Non-pigmented ciliary epithelial cell (primary cell): Measurements from ENCODE around the gene XXYLT1.
"Not testable (repeated sequence)": the region's sequence is repeated elsewhere in the genome, so short reads cannot be mapped to it uniquely, and the experiment has no call there.

Source experiments
- DNase-seq: peaks from one replicate; pipeline ENCODE4 v3.0.0-alpha.2; 2010; ENCODE audit warnings: low read depth

The XXYLT1 gene

DNA sequence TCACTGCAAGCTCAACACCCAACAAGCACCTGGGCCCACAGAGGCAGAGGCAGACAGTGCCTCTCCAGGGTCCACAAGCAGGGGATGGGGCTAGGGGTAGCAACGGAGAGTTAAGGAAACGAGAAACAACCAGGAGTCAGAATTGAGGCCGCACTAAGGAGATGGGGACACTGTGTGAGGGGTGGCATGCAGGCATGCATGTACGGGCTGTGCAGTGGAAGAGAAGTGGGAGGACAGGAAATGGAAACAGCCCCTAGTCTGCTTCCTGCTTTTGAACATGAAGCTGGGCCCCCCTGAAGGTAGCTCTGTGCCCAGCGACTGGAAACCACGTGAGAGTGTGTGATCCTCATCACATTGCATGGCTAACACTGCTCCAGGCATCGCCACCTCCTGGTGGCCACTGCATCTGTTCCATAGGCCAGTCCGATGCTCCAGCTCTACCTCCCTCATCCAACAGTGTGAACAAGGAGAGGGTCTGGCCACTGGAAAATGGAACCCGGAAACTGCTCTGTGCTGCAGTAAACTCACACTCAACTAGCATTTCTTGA is 44.0 kb downstream of the XXYLT1 start:
- DNase-seq, result no peak

DNA sequence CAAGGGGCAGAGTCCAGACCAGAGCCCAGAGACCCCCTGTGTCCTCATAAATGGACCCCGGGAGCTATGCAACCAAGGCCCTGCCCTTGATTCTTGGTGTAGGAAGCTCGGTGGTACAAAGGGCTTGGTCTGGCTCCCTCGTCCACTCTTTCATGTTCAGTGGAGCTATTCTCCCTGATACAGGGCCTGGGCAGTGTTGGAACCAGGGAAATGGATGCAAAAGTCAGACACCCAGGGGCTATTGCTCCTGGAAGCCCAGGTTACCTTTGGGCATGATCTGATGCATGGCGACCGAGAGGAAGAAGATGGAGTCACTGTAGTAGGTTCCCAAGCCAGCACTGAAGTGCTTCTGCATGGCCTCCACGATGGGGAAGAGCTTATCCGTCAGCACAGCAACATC is 44.5 kb downstream of the XXYLT1 start:
- no peak for DNase-seq

DNA sequence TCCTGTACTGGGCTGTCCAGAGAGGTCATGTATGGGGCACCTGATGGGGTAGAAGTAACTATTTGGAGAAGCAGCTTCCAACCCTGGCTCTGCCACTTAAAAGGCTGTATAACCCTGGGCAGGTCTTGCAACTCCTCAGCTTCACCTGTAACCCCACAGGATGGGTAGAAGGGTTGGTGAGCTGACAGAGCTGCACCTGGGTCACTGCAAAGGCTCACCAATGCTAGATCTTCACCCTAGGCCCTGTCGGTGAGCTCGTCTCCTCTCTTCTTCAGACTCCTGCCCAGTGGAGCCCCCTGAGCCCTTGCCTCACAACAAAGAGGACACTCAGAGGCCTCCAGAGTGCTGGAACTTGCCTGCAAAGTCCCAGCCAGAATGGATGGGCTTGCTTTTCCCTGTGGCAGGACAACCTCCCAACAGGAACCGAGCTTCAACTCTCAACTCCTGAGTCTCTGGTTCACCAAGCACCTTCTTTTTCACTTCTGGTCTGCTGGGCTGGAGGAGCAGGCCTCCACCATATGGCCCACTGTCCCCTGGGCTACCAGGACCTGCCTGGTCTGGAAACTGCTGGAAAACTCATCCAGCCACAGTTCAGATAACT is 45.9 kb downstream of the XXYLT1 start:
- no peak for DNase-seq

DNA sequence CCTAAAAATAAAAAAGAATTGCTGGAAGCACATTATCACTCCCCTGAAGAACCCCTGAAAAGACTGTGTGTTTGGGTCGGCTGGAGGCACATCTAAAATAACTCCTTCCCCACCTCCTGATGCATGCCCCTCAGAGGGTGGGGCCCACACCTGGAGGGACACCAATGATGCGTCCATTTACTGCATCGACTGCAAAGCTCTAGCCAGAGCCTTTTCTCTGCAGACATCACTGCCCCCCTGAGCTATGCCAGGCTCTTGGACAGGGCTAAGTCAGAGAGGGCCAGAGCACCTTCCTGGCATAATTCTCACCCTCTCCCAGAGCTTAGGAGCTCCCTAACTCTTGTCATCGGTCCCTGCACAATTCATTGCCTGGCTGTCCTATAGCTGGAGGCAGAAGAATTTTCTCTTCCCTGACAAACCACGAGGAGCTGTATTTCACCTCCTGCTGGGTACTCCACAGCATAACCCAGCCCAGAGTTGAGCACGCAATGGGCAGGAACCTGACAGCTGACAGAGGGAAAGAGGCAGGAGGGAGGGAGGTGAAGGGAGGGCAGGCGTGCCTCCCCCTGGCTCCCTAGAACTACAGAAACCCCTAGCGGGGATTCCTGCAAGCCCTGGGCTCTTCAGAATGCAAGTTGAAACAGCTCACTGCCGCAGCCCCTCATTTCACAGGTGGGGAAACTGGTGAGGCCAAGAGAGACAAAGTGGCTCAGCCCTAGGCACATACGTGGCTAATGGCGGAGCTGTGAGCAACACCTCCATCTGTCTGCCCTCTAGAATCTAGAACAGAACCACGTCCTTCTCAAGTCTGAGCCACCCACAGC is 46.6 kb downstream of the XXYLT1 start:
- DNase-seq, result no peak

DNA sequence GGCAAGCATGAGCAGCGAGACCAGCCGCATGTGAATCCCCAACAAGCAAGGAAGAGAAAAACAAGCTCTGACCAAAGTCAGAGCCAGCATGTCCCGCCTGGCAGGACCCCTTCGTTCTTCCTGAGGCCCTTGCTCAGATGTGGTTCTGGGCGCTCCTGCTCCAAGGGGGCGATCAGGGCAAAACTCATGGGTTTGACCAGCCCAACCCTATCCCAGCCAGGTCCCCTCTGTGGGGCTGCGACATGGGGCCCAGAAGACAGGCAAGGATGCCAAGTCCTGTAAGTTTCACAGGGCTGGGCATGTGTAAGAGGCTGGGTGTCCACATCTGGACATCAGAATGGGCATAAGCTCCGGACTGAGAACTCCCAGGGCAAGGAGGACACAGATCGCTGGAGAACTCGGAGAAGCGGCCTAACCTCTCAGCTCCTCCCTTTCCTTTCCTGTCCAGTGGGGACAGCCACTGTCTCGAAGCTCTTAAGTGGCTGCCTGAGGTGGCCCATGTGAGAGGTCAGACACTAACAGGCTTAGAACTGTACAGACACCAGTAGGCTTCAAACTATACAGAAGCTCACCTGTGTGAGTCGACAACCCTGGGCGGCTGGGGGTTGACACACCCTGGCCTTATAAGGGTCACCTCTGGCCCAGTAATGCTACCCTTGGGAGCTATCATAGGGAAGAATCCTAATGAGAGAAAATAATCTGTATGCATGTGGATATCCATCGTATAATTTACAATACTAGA is 48.9 kb downstream of the XXYLT1 start:
- no peak for DNase-seq

DNA sequence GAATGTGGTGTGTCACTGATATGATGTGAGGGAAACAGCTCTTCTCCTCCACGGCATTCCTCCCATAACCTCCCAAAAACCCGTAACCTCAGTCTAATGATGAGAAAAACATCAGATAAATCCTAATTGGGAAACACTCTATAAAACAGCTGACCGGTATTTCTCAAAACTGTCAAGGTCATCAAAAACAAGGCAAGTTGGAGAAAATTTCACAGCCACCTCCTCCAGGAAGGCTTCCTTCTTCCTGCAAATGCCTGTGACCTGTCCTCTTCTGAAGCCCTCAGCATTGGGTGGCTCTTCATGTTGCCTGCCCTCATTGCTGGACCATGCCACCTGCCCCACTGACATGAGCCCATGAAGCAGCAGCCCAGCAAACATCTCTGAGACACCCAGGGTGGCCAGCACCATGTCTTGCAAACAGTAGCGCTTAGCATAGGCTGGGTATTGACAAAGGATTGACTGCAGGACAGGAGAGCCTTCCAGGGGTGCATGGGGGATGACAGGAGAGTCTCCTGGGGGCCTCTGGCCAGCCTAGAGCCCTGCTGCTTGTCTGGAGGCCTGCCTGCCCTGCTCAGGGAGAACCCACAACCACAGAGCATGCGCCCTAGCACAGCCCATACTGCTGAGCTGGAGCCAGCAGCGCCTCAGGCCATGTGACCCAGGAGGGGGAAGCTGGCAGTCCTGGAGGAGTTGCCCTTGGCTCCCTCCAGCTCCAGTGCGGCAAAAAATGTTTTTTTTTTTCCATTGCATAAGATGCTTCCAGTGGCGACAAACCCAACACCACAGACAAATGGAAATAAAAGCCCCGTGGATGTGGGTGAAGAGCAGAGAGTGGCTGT is 49.7 kb downstream of the XXYLT1 start:
- no peak for DNase-seq

DNA sequence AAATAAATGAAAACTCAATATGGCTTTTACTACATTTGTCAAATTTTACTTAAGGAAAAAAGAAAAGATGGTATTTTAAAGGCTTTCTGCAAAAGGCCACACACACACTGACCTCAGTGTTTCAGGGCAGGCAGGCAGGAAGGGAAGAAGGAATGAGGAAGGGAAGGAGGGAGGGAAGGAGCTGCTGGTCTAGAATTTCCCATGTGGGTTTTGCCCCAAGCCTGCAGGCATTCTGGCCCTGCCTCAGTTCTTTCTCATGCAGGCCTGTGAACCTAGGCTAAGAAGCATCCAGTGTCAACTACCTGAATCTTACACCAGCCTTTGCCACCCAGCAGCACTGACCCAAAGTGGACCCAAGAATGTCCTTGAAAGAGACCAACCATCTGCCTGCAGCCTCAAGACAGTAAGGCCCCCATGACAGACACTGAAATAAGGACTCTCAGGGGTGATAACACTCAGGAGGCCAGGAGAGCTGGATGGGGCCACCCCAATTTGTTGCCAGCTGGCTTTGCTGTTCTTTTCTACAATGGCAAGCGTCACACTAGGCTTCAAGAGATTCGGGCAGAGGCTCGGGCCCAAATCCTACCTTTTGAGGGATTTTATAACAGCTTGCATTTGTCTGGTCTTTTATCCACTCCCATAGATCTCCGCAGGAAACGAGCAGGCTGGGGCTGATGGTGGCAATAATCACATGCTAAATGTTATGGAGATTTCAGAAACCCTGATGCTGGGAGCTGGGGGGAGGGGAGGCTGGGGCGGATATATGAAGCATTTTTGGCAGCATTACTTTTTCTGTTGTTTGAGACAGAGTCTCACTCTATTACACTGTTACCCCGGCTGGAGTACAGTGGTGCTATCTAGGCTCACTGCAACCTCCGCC is 51.4 kb downstream of the XXYLT1 start:
- no peak for DNase-seq

DNA sequence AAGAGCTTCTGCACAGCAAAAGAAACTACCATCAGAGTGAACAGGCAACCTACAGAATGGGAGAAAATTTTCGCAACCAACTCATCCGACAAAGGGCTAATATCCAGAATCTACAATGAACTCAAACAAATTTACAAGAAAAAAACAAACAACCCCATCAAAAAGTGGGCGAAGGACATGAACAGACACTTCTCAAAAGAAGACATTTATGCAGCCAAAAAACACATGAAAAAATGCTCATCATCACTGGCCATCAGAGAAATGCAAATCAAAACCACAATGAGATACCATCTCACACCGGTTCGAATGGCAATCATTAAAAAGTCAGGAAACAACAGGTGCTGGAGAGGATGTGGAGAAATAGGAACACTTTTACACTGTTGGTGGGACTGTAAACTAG is 52.6 kb downstream of the XXYLT1 start:
- not testable (repeated sequence) for DNase-seq

DNA sequence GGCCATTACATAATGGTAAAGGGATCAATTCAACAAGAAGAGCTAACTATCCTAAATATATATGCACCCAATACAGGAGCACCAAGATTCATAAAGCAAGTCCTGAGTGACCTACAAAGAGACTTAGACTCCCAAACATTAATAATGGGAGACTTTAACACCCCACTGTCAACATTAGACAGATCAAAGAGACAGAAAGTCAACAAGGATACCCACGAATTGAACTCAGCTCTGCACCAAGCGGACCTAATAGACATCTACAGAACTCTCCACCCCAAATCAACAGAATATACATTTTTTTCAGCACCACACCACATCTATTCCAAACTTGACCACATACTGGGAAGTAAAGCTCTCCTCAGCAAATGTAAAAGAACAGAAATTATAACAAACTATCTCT is 55.4 kb downstream of the XXYLT1 start:
- not testable (repeated sequence) for DNase-seq

DNA sequence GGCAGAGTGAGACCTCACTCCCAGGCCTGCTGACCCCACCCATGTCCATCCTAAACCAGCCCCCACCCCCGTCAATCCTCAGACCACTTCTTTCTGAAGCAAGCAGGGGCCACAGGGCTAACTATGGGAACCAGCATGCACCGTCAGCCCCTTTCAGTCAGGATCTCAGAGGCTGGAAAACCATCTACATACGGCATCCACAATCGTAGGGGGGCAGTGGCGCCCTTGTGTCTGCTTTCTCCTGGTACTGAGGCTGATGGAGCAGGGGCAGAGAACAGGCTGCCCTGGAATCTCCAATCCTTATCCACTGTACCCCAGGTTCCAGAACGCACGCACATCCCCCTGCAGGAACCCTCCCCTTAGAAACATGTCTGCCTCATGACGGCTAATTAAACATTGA is 56.6 kb downstream of the XXYLT1 start:
- DNase-seq, result no peak

DNA sequence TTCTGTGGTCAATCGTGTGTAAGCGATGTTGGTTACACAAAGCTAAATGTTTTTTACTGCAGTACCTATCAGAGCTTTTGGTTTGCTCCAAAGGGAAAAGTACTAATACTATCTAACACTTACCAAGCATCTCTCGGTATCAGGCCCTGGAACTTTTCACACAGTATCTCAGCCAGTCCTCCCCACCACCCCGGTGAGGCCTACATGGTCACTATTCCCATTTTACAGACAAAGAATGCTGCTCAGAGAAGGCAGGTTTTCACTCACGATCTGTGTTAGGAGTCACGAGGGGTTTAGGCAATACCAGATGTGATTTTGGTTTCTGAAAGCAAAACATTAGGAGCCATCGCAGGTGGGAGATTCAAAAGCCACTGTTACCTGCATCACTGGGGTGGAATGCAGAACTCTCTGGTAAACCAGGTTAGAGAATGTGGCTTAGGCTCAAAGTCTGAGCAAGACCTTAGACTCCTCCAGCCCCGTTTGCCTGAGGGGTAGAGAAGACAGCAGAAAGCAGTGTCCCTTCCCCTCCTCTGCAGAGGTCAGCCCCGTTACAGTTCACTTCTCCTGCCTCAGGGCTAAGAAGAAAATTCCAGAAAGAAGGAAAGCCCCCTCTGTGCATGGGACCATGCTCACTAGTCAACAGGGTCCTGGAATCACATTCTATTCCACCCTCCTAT is 57.2 kb downstream of the XXYLT1 start:
- DNase-seq, result no peak

DNA sequence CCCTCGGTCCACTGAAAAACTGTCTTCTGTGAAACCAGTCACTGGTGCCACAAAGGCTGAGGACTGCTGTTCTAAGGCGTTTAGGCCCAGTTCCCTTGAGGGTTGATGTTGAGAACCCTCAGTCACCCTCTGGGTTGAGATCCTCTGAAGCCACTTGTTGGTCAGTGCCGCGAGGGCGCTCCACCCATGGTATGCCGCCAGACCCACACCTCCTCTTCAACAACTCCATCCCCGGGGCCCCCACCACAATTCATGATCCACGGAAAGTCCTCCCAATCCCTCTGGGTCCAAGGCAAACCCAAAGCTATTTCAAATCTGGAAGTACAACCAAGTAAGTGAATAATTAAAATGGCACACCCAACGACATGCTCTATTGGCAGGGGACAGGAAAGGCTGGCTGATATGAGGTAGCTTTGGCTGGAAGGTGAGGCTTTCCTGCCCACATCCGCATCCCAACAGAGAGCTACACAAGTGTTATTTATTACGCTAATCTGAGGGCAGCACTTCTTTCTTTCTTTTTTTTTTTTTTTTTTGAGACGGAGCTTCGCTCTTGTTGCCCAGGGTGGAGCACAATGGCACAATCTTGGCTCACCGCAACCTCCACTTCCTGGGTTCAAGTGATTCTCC is 58.1 kb downstream of the XXYLT1 start:
- no peak for DNase-seq

DNA sequence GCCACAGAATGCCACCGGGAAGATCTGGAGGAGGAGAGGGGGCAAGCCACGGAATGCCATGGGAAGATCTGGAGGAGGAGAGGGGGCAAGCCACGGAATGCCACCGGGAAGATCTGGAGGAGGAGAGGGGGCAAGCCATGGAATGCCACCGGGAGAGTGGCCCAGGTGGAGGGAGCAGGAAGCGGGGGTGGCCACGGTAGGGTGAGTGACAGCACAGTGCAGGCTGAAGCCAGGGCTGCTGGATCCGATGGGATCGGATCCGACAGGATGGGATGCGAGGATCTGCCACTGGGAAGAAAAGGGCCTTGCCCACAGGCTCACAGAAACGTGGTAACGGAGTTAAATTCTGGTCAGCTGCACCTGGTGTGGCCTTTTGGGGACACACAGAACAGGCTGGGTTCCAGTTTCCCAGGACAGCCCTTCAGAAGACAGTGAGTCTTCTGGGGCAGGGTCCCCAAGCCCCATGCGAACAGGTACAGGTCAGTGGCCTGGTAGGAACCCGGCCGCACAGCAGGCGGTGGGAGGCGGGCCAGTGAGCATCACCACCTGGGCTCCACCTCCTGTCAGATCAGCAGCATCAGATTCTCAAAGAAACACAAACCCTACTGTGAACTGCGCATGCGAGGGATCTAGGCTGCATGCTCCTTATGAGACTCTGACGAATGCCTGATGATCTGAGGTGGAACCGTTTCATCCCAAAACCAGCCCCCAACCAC is 58.8 kb downstream of the XXYLT1 start:
- no peak for DNase-seq

DNA sequence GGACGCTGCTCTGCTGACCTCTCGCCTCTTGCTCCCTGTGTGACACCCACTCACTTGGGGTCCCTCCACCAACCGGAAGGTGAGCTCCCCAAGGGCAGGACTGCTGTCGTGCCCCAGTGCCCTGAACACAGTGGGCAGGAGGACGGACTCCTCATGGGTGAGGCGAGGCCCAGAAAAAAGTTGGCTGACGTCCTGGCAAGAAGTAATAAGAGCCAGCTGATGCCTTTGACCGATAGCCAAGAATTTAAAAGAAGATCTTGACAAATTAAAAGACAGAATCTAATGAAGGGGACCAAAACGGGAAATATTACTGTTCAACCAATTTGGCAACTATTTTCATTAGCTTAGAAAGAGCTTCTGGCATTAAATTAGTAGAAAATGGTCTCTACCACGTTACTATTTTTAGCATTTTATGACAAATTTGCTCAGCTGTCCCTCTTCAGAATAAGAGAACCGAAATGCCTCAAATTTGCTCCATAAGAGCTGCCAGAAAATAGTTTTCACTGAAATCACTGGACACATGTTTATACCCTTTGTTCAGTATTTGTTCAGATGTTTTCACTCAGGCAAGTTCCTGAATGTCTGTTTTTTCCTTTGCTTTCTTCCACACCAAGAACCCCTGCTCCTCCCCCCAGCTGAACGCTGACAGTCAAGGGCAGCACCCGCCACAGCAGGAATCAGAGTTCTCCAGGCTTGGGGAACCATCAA is 60.5 kb downstream of the XXYLT1 start:
- peak; percentile 37 for DNase-seq

DNA sequence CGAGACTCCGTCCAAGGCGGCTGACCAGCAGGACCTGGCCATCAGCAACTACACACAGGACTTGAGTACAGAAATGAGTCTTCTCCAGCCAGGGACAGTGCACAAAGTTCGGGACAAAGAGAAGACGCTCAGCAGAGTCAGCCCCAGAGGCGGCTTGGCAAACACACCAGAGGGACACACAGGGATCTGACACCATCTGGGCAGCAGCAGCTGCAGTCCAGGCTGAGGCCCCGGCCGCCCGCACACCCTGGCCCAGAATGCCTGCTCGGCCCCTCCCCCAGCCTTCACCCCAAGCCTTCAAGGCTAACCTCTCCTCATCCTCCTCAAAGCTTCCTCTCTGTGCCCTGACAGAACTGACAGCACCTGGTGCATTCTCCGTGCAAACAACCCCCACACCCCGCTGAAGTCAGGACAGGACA is 61.1 kb downstream of the XXYLT1 start:
- DNase-seq, result no peak

DNA sequence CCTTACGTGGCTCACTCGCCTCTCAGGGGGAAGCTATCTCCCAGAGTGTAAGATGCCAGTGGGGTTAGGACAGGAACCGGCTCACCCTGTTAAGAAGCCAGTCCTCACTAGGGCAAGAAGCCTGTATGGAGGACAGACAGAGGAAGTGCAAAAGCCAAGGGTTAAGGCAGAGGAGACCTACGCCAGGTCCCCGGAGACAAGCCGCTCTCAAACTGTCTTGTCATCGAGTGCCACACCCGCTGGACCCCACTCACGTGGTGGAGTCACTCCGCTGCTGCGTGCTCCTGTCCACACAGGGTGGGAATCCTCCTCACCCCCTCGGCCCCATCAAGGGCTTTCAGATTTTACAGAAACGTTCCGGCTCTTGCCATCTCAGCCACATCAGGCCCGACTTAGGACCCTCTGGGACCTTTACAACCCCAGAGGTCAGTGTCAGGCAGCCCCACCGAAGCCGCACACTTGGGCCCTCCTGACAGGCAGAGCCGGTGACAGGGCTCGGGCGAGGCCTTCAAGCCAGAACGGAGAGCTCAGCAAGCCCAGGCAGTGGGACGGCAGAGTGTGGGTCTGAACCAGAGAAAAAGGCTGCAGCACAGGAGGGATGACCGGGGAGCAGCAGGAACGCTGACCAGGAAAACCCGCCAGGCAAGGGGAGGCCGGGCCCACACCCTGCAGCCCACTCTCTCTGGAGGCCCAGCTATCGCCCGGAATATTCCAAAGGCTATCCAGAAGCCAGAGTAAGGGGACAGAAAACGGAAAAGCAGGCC is 61.7 kb downstream of the XXYLT1 start:
- DNase-seq, result no peak

DNA sequence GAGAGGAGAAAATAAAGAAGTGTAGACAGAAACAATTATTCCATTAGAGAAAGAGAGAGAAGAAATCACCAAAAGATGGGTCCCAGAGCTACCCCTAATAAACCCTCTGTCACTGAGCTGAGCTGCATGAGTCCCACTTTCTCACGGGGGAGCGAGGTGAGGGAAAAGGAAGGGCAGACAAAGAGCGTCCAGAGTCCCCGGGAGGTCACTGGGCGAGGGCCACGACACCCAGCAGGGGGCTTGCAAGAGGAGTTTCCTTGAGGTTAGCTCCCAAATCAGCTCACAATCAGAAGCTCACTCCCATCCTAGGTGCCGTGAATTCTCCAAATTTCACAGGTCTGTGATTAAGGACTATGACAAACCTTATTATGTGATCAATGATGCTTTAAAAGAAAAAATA is 62.3 kb downstream of the XXYLT1 start:
- DNase-seq, result no peak

DNA sequence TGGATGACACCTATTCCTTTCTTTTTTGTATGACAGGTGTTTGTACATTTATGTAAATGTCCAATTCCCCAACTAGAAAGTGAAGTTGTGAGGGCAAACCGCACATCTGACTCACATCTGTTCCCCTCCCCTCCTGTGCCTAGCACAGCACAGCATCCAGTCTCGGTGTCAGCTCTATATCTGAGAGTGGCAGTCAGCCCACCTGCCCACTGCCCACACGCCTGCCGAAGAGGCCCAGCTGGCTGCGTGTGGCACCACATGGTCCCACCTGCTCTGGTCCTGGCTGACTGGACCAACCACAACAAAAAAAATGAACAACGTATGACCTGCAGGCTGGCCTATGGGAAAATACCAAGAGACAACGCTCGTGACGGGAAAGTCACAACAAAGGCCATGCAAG is 62.8 kb downstream of the XXYLT1 start:
- DNase-seq, result no peak
